Measurements from ENCODE around the gene KLF16.

Gene KLF16

GRCh38 chr19:1849886-1850398, 13.4 kb downstream of the KLF16 start:
- TF ChIP-seq ZFX (IDR thresholded peaks at IDR 0.05; ENCODE audit: borderline replicate concordance) (no peak), CTCF (IDR thresholded peaks at IDR 0.05) (no peak)
- peak overlapping the region; percentile 30 for H3K27ac ChIP-seq

GRCh38 chr19:1849132-1849474, 14.3 kb downstream of the KLF16 start:
- peak overlapping the region; percentile 91 for H3K27ac ChIP-seq
- no peak for TF ChIP-seq CTCF (IDR thresholded peaks at IDR 0.05)
- TF ChIP-seq ZFX (IDR thresholded peaks at IDR 0.05; ENCODE audit: borderline replicate concordance) = no peak

- peak within 1 kb of the TSS; percentile 91 for H3K27ac ChIP-seq
- TF ChIP-seq CTCF (IDR thresholded peaks at IDR 0.05) = peak; percentile 92
- TF ChIP-seq ZFX (IDR thresholded peaks at IDR 0.05; ENCODE audit: borderline replicate concordance) = no peak
These were observed 14.8 kb downstream of the KLF16 start, which contains the start of gene REXO1 for GRCh38 chr19:1848399-1849131. Gene REXO1, minus strand, starts transcription at chr19:1848483. Its CDS starts 125 bp downstream, at chr19:1848358.

- H3K27ac ChIP-seq = peak overlapping the region; percentile 91
- TF ChIP-seq ZFX (IDR thresholded peaks at IDR 0.05; ENCODE audit: borderline replicate concordance) (no peak), CTCF (IDR thresholded peaks at IDR 0.05) (no peak)
These were observed 15.5 kb downstream of the KLF16 start for GRCh38 chr19:1847684-1848398.

GRCh38 chr19:1847348-1847683, 16.1 kb downstream of the KLF16 start:
- H3K27ac ChIP-seq = peak overlapping the region; percentile 91
- TF ChIP-seq ZFX (IDR thresholded peaks at IDR 0.05; ENCODE audit: borderline replicate concordance) = no peak
- no peak for TF ChIP-seq CTCF (IDR thresholded peaks at IDR 0.05)

GRCh38 chr19:1846517-1847204, 16.7 kb downstream of the KLF16 start:
- TF ChIP-seq CTCF (IDR thresholded peaks at IDR 0.05) (no peak), ZFX (IDR thresholded peaks at IDR 0.05; ENCODE audit: borderline replicate concordance) (no peak)

More at GRCh38 chr19:1846517-1847204, 16.7 kb downstream of the KLF16 start:
- peak overlapping the region; percentile 91; the same call in 1 of the 2 replicates for H3K27ac ChIP-seq
